ENCODE results near the gene UBE2J2.
A peak's percentile ranks its signal among the peaks of the same experiment; 100 is the strongest.

The UBE2J2 gene

DNA sequence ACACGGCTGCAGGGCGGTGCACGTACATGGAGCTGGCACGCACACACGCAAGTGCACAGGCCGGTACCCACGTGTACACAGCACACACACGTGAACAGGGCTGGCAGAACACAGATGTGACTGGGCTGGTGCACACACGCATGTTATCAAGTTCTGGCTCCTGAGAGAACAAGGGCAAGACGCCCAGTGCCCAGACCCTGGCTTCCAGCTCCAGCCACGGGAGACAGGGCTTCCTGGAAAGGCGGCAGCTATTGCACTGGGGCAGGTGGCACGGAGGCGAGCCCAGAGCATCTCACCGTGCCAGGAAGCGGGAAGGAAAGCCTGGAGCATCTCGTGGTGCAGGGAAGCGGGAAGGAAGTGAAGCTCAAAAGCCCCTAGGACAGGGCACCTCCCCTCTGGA is 47.7 kb downstream of the UBE2J2 start:
- DNase-seq, result no peak

DNA sequence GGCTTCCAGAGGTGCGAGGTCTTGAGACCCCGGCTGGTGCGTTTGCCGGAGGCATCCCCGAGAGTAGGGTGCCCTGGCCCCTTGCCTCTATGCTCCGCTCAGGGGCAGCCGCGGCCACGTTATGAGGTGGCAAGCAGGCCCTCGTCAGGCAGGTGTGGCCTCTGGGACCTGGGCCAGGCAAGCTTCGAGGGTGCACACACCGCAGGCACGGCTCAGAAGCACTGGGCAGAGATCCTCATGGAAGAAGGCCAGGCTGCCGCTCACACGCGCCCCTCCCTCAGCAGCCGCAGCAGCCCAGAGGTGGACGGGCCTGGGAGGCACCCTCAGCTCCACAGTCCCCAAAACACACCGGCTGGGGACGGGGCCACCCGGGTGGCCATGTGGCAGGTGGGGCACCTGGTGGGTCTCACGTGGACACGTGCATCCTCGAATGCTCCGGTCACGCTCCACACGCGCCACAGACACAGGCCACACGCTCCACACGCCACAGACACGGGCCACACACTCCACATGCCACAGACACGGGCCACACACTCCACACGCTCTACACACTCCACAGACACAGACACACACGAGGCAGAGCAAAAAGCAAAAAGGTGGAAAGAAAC is 48.3 kb downstream of the UBE2J2 start:
- no peak for DNase-seq

DNA sequence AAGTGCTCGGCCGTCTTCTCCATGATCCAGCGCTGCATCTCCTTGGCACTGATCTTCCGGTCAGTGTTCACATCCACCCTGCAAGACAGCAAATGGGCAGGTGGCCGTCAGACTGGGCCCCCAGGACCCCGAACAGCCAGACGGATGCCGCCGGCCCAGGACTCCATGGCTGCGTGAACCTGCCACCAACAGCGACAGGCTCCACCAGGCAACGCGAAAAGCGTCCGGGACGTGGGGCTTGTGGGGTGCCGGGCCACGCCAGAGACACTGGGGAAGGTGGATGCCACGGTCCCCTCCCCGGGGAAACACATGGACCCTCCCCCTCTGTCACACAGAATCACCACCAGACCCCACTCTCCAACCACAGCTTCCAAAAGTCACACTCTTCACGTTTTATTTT is 49.8 kb downstream of the UBE2J2 start:
- DNase-seq, result no peak

DNA sequence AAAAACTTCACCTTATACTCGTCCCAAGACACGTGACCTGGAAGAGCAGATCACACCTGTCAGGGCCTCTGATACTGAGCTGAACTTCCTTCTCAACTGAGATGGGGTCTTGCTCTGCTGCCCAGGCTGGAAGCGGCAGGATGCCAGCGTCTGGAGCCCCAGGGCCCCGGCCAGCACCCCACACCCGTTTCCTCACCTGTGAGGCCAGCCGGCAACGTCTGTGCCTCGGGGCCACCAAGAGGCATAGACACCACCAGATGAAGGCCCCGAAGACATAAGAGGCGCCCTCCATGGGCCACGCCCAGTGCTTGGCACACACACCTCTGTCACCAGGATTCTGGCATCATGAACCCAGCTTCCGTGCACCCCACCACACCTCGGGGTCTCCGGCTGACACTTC is 50.3 kb downstream of the UBE2J2 start:
- DNase-seq, result no peak

DNA sequence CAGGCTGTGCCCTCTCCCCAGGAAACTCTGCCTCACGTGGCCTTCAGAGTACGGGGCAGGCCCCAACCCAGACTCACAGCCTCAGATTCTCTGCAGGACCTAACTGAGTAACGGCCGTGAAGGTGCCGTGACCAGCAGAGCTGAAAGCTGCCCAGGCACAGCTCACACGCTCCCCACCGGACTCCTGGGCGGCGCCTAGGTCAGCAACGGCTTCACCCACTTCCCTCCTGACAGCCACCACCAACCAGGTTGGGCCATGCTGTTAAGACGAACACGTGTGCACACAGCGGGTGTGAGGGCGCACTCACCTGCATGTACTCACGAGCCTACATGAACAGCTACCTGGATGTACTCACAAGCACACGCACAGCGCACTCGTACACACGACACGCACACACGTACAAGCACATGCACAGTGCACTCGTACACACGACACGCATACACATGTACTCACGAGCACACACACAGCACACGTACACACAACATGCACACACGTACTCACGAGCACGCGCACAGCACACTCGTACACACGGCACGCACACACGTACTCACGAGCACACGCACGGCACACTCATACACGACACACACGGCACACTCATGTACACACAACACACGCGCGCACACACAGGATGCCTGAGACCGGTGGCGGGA is 51.0 kb downstream of the UBE2J2 start:
- no peak for DNase-seq

DNA sequence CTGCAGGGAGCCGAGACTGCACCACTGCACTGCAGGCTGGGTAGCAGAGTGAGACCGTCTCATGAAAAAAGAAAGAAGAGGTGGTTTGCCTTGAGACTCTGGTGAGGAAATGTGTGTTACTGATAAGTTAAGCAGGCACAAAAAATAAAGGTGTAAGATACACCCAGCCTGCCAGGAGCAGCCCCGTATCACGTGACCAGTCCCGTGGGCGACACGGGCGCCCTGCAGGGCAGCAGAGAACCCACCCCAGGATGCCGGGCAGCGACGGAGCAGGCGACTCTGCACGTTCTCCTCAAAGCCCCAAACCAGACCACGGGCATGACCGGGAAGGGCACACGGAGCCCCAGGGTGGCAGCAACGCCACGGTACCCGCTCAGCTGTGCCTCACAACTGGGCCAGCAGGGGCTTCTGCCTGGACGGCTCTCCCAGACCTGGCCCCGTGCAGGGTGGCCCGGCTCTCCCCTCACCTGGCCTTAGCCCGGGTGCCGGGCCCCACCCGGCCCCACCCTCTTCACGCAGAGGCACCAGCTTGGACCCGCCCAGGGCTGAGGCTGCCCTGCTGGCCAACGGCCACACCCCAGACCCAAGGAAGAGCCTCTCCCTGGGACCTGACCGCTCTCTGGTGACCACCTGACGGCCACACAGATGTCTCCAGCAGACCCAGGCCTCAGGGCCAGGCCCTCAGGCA is 51.6 kb downstream of the UBE2J2 start:
- no peak for DNase-seq

DNA sequence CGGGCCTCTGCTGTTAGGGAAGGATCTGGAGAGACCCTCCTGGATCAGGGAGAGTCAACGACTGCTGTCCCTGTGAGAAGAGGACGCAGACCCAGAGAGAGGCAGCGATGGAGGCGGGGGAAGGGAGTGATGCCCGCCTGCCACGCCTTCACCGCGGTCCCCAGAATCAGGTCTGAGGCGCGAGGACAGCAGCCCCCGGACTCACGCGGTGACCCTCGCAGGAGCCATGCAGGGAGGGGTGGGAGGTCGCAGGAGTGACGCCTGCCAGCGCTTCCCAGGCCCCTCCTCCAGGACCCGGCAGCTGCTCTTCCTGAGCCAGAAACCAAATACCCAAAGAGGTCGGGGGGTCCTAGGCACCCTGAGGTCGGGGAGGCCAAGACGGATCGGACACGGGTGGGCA is 53.5 kb downstream of the UBE2J2 start:
- no peak for DNase-seq

DNA sequence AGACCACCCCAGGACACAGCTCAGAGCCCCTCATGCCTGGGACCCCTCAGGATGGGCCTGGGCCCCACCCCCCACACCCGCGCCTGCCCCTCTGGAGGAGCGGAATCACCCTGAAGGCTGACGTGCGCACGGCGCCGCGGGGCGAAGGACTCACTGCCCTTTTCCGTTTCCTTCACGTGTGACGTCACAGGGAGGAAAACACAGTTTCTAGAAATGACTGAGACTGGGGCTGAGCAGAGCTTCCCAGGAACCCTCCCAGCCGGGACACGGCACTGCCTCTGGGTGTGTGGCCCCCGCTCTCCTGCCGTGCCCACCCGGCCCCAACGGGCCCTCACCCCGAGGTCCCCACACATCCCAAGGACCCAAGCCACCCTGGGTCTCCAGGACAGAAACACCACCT is 54.3 kb downstream of the UBE2J2 start:
- DNase-seq, result peak; percentile 63

DNA sequence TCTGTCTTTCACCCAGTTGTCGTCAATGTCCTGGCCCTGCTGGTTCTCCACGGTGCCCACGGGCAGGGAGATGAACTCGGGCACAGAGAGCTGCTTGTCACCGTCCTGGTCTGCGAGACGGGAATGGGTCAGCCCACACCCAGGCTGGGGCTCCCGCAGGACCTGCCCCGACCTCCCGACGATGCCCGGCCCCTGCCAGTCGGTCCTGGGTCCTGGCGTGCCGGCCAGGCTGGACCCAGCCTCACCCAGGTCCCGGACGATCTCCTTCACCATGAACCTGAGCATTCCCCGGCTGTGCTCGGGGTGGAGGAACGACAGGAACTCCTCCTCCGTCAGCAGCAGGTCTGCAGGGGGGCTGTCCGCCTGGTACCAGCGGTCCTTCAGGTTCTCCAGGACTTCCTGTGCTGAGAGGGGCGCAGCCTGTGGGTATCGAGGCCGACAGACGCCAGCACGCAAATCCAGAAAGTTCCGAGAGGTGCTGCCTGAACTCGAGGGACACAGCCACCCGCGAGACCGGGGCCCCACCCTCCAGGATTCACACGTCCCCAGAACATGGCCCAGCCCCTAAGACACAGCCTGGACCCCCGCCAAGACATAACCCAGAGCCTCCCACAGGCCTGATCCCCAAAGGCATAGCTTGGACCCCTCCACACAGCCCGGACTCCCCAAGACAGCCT is 55.0 kb downstream of the UBE2J2 start:
- no peak for DNase-seq

DNA sequence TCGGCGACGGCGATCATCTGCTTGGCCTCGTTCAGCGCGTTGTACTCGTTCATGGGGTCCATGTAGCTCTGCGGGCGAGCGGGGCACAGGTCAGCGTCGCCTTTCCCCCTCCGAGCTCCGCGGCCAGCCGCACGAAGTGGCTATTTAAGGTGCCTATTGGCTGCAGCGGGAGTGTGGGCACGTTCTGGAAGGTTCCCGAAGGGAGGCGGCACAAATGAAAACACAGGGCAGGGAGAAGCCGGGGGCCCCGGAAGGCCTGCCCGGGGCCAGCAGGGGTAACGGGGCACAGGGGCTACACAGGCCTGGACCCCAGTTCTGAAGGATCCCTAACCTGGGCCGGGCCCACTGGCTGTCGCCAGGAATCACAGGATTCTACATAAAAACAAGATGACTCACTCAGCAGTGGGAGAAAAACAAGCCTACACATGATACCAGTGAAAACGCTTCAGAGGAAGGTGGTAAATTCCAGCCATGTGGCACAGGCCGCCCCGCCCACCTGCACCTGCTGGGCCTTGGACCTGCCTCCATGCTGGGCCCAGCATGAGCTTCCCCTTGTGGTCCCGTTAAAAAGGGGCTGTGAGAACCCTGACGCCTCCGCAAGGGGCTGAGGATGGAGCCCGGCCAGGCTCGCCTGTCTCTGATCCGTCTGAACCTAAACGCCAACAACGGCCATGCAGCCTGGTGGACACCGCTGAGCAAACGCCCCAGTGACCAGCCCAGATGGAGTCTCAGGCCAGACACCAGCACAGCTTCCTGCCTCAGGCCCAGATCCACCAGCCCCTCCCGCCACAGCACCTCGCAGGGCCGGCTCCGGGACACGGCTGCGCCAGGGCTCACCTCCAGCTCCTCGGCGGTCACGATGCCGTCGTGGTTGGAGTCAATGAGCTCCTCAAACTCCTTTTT is 55.8 kb downstream of the UBE2J2 start:
- DNase-seq, result no peak

DNA sequence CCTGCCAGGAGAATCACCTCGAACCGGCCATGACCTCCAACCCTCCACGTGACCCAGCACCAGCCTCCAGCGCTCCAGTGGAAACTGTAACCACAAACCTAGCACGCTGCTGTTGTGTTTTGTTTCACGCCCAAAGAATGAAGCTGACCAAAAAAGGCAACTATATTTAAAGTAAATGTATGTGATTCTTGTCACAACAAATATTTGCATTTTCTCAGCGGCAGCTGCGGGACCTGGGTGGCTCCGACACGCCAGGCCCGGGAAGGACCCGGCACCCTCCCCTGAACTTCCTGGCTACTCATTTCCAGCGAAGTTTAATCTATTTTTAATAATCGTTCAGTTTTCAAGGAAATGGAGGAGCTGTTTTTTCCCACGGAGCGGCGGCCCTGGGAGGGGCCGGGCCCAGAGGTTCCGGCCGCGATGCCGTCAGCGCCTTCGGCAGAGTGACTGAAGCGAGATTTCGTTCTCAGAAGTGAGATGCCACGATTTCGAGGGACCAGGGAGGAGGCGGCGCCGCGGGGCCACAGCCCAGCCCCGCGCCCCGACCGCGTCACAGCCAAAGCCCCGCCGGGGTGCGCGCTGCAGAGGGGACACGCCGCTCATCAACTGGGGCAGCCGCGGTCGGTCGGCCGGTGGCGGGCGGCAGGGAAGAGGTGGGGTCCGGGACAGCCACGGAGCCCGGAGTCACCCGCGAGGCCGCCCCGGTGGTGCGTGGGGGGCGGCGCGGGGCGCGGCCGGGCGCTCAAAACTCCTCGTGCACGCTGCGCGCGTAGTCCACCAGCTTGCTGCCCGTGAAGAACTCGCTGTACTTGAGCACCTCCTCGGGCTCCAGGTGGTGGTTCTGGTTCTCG is 56.7 kb downstream of the UBE2J2 start:
- DNase-seq, result peak; percentile 81

DNA sequence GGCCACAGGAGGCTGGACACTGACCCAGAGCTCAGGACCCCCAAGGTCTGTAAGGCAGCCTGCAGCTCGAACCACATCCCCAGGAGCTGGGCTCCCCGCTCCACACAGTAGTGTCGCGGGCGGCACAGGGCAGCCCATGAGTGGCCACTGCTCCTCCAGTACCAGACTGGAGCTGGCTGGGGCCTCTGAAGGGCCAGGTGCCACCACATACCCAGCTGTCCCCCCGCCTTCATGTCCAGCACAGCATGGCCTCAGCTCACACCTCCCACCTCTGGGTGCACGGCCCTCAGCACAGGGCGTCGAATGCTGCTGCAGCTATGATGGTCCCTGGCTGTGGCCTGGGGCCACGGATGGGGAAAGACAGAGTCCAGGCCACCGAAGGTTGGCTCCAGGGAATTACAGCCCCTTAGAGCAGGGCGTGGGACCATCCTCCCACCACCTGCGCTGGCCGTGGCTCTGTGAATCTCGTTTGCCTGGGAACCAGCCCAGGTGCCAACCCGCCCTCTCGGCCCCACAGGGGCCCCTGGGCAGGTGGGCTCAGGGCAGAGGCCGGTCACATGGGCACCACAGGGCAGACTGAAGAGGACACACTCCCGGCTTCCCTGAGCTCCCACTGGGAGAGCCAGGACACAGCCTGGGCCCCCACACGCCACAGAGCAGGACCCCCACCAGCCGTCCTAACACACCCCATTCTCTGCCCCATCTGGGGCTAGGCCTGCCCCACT is 57.6 kb downstream of the UBE2J2 start:
- no peak for DNase-seq

DNA sequence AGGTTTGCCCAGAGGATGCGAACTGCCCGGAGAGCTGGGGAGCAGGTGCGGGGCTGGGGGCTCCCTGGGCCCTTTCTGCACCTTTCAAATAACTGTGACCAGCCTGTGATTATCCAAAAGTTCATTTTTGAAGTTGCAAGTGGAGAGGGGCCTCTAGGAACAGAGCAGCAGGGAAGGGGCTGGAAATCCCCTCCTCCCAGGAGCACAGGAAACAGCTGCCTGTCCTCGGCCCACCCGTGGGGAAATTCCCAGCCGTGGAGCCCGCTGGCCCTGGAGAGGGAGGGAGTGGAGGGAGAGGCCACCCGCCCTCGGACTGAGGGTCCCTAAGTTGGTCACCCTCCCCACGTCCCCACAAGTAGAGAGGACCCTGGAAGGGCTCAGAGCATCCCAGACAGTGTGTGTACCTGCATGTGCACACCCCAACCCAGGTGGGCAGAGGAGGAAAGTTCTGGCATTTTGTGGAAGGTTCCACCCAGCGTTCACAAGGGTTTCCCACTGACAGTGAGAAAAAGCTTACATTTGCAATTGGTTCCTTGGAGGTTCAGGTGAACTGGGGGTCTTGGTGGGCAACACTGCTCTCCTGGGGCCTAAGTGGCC is 58.5 kb downstream of the UBE2J2 start:
- DNase-seq, result no peak

DNA sequence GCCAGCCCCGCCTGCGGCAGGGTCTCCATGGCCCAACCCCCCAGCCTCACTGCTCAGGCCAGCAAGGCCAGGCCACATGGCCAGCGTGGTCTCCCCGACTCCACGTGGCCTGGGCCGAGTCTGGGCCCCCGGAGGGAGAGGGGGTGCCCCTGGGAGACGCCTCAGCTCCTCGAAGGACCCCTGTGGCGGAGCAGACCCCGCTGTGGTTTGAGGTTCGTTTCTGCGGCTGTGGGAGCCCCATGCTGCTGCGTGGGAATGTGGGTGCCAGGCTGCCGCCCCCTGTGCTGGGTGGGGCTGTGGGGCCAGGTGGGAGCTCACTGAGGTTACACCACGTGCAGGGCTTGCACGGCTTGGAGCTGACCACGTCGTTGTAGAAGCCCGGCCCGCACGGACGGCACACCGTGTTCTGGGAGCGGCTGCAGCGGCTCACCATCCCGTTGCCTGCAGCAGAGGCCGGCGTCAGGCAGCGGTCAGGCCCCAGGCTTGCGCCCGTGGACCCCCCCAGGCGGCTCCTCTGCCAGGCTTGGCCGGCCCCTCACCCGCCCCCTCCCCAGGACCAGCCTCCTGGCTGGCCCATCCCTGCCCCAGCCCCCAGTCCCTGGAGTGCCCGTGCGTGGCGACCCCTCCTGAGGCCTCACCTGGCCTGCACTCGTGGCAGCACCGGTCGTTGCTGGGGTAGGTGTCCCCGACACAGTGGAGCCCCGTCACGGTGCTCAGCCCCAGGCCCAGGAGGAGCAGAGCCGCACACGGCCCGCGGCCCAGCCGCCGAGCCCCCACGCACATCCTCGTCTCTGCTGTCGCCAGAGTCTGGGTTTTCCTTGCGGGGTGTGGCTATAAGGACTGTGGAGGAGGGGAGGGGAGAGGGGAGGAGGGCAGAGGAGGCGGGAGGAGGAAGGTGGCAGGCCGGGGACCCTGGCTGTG is 60.0 kb downstream of the UBE2J2 start, which contains the start of gene TNFRSF4:
Gene TNFRSF4 (minus strand): TSS at position 809 of the 921 bp plus-strand sequence. CDS start 26 bp downstream, at position 783.
- peak; percentile 47 for DNase-seq

DNA sequence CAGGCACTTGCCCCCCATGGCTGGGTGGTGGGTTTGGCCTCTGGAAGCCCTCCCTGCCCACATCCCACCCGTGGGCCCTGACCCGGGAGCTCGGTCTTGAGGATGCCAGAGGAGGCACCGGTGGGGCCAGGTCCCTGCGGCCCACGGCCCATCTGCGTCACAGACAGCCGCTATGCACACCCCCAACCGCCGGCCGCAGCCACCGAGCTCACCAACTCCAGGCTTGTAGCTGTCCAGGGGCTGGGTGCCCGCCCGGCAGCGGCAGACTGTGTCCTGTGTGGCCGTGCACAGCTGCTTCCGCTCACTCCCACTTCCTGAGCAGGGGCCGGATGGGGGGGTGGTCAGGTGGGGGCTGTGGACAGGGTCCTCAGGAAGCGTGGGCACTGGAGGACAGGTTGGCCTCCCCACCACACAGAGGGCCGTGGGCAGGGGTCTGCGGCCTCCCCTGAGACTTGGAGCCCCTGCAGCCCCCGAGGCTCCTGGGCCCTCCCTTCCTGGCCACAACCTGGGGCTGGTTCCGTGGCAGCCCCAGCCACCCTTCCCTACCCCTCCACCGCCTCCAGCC is 60.8 kb downstream of the UBE2J2 start:
- DNase-seq, result peak; percentile 57

DNA sequence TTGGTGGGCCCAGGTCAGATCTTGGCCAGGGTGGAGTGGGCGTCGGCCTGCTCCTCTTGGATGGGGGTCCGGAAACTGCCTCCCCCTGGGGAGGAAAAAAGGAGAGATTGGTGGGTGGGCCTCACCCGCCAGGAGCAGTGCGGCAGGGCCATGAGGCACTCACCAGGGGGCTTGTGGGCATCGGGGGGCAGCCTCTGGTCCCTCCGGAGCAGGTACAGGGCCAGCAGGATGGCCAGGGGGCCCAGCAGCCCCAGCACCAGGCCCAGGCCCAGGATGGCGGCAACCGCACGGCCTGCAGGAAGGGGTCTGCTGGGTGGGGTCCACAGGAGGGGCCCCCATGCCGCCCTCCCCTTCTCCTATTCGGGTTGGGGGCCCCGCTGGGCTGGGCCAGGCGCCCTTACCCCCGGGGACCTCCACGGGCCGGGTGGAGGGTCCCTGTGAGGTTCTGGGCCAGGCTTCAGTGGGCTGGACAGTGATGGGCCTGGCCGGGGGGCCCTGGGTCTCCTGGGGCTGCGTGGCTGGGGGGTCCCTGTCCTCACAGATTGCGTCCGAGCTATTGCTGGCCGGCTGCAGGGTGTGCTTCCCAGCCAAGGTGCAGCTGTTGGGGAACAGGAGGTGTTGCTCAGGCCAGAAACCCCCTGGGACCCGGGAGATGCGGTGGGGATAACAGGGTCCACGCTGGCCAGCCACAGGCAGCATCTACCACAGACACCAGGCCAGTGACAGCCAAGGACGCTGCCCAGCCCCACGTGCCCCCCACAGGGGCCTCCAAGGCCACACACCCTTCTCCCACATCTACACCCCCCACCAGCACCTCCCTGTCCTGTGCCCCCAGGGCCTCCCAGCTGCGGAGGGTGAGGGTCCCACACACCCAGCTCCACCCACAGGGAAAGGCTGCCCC is 61.9 kb downstream of the UBE2J2 start:
- no peak for DNase-seq

DNA sequence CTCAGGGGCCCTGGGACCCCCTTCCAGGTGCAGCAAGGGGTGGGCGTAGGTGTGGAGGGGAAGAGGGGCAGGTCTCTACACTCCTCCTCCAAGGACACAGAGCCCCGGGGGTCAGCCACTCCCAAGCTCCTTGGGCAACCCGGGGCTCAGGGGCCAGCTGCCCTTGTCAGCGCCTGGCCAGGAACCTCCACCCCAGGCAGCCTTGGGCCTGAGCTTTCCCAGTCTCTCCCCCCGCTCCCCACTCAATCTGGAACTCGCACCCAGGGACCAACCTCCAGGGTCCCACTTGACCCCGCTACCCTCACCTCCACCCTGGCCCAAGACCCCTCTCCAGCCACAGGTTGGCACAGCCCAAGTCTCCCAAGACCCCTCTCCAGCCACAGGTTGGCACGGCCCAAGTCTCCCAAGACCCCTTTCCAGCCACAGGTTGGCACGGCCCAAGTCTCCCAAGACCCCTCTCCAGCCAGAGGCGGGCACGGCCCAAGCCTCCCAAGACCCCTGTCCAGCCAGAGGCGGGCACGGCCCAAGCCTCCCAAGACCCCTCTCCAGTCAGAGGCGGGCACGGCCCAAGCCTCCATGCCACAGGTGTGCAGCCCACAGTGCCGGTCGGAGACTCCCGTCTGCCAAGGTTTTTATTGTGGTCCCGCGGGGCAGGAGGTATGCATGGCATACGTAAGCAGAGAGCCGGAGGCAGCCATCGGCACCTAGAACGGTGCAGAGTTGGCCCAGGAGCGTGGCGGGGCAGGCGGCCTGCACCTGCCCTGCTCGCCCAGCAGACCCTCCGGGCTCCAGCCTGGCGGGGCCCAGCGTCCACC is 62.7 kb downstream of the UBE2J2 start:
- no peak for DNase-seq

All from central memory CD4-positive, alpha-beta T cell (primary cell).